K562 (cell line): ENCODE results near the gene GOLGA8K.
"Not testable (repeated sequence)": the region's sequence is repeated elsewhere in the genome, so short reads cannot be mapped to it uniquely, and the experiment has no call there.

ENCODE experiments used
- ARID4B ChIP-seq: sonication (generic); formaldehyde crosslinking; IDR thresholded peaks from 2 replicates; pipeline ENCODE4 v1.8.0; 2022; ENCODE audit warnings: mild to moderate bottlenecking, missing genetic modification reagents
- ARNT ChIP-seq, 2 experiments: fragments of 450-650 bp; IDR thresholded peaks; 2 replicates each; pipeline ENCODE4 v1.6.1; 2016; ENCODE audit warnings: mild to moderate bottlenecking in 1 of 2
- ATF4 ChIP-seq: fragments of 450-650 bp; formaldehyde crosslinking; IDR thresholded peaks from 2 replicates; pipeline ENCODE4 v1.4.0; 2022; ENCODE audit warnings: mild to moderate bottlenecking, moderate library complexity
- MTA2 ChIP-seq: fragments of 450-650 bp; IDR thresholded peaks from 2 replicates; pipeline ENCODE4 v1.6.1; 2016; ENCODE audit warnings: low read depth
- NFIC ChIP-seq: fragments of 450-650 bp; IDR thresholded peaks from 2 replicates; pipeline ENCODE4 v1.6.1; 2017; ENCODE audit warnings: mild to moderate bottlenecking, inconsistent platforms
- TF ChIP-seq, protein P1 (sequence below), 2 experiments: fragments of 250-450 bp in 1 of 2; fragments of 450-650 bp in 1 of 2; sonication (Bioruptor Pico) in 1 of 2; IDR thresholded peaks; 2 replicates each; pipeline versions ENCODE4 v1.6.1 to v1.8.0; 2016 to 2021; ENCODE audit warnings: mild to moderate bottlenecking in 2 of 2, moderate library complexity in 2 of 2, missing compliant biosample characterization in 1 of 2, missing genetic modification characterization in 1 of 2

- not testable (repeated sequence) for TF ChIP-seq NFIC; MTA2; ARID4B (CRISPR knock-in tag); ATF4; ARNT (IDR thresholded peaks at IDR 0.05)
- TF ChIP-seq, protein P1, sequence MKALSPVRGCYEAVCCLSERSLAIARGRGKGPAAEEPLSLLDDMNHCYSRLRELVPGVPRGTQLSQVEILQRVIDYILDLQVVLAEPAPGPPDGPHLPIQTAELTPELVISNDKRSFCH (CRISPR knock-in tag; IDR thresholded peaks at IDR 0.05) = not testable (repeated sequence)
- TF ChIP-seq, protein P1 (tag; IDR thresholded peaks at IDR 0.05) = not testable (repeated sequence)
Observed at GRCh38 chr15:32407903-32408302, 4.8 kb upstream of the GOLGA8K start.
